ENCODE measurements around the gene CNP.

CNP gene

GRCh38 chr17:41984454-41984853 is 17.9 kb downstream of the CNP start:
- TF ChIP-seq EP300 (IDR thresholded peaks at IDR 0.05; ENCODE audit: borderline replicate concordance): no peak
- TF ChIP-seq, protein P1, sequence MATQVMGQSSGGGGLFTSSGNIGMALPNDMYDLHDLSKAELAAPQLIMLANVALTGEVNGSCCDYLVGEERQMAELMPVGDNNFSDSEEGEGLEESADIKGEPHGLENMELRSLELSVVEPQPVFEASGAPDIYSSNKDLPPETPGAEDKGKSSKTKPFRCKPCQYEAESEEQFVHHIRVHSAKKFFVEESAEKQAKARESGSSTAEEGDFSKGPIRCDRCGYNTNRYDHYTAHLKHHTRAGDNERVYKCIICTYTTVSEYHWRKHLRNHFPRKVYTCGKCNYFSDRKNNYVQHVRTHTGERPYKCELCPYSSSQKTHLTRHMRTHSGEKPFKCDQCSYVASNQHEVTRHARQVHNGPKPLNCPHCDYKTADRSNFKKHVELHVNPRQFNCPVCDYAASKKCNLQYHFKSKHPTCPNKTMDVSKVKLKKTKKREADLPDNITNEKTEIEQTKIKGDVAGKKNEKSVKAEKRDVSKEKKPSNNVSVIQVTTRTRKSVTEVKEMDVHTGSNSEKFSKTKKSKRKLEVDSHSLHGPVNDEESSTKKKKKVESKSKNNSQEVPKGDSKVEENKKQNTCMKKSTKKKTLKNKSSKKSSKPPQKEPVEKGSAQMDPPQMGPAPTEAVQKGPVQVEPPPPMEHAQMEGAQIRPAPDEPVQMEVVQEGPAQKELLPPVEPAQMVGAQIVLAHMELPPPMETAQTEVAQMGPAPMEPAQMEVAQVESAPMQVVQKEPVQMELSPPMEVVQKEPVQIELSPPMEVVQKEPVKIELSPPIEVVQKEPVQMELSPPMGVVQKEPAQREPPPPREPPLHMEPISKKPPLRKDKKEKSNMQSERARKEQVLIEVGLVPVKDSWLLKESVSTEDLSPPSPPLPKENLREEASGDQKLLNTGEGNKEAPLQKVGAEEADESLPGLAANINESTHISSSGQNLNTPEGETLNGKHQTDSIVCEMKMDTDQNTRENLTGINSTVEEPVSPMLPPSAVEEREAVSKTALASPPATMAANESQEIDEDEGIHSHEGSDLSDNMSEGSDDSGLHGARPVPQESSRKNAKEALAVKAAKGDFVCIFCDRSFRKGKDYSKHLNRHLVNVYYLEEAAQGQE (IDR thresholded peaks at IDR 0.05; ENCODE audit: low read depth): no peak
- TF ChIP-seq YY1 (IDR thresholded peaks at IDR 0.05; ENCODE audit: low read depth): no peak
- TF ChIP-seq TAF1 (IDR thresholded peaks at IDR 0.05; ENCODE audit: low read depth): no peak
- no peak for TF ChIP-seq CREB1 (IDR thresholded peaks at IDR 0.05; ENCODE audit: low read depth)
- TF ChIP-seq USF1 (IDR thresholded peaks at IDR 0.05): no peak
- TF ChIP-seq EGR1 (IDR thresholded peaks at IDR 0.05): no peak
- no peak for TF ChIP-seq TEAD4 (IDR thresholded peaks at IDR 0.05)
- TF ChIP-seq ZBTB7A (IDR thresholded peaks at IDR 0.05; ENCODE audit: low read depth): no peak
- TF ChIP-seq RAD21 (IDR thresholded peaks at IDR 0.05; ENCODE audit: low read depth): no peak
- no peak for TF ChIP-seq MAX (IDR thresholded peaks at IDR 0.05)
- TF ChIP-seq FOXM1 (IDR thresholded peaks at IDR 0.05; ENCODE audit: borderline replicate concordance, low read depth): no peak
- TF ChIP-seq CEBPB (IDR thresholded peaks at IDR 0.05): no peak
- no peak for TF ChIP-seq NFIC (IDR thresholded peaks at IDR 0.05)
- TF ChIP-seq TCF12 (IDR thresholded peaks at IDR 0.05; ENCODE audit: low read depth): no peak

- TF ChIP-seq TCF12 (IDR thresholded peaks at IDR 0.05; ENCODE audit: low read depth) (no peak), TAF1 (IDR thresholded peaks at IDR 0.05; ENCODE audit: low read depth) (no peak), FOXM1 (IDR thresholded peaks at IDR 0.05; ENCODE audit: borderline replicate concordance, low read depth) (no peak), EGR1 (IDR thresholded peaks at IDR 0.05) (no peak), ZBTB7A (IDR thresholded peaks at IDR 0.05; ENCODE audit: low read depth) (no peak), USF1 (IDR thresholded peaks at IDR 0.05) (no peak), MAX (IDR thresholded peaks at IDR 0.05) (no peak)
These were observed 19.3 kb downstream of the CNP start for GRCh38 chr17:41985919-41986318.

DNA sequence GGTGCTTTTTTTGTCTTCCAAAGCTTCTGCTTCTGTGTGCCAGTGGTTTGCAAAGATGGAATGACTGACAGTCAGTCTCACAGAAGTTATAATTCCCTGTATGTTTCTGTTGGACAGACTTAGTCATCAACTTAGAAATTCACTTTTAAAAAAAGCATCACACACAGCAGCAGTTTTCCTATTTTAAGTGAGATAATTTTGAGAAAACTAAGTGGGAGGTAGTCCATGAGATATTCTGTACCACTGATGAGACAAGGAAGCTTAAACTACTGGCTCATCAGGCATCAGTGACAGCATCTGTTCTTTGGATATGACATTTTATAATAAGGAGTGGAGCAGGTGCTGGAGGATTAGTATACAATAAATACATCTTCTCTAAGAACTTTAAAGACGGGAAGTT is 20.0 kb downstream of the CNP start:
- TF ChIP-seq EP300 (IDR thresholded peaks at IDR 0.05; ENCODE audit: borderline replicate concordance): no peak

DNA sequence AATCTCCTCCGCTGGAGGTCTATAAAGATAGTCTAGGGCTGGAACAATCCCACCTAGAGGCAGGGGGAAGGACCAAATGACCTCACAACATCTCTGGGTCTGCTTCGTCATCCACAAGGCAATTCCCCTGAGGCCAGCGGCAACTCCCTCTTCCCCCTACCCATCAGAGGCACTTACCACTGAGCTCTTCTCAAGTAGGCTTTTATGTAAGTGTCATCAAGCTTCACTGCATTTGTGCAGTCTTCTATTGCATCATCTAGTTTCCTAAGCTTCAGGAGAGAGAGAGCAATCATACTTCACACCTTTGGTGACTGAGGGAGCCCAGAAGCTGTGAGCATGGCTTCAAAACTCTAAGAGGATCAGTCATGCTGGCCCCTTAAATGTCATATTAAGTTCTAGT is 21.0 kb downstream of the CNP start:
- TF ChIP-seq FOXM1 (IDR thresholded peaks at IDR 0.05; ENCODE audit: borderline replicate concordance, low read depth): no peak
- TF ChIP-seq RAD21 (IDR thresholded peaks at IDR 0.05; ENCODE audit: low read depth): no peak
- no peak for TF ChIP-seq MAX (IDR thresholded peaks at IDR 0.05)
- TF ChIP-seq USF1 (IDR thresholded peaks at IDR 0.05): no peak
- no peak for TF ChIP-seq TAF1 (IDR thresholded peaks at IDR 0.05; ENCODE audit: low read depth)
- TF ChIP-seq EGR1 (IDR thresholded peaks at IDR 0.05): no peak
- TF ChIP-seq EP300 (IDR thresholded peaks at IDR 0.05; ENCODE audit: borderline replicate concordance): no peak
- no peak for TF ChIP-seq TEAD4 (IDR thresholded peaks at IDR 0.05)
- no peak for TF ChIP-seq NFIC (IDR thresholded peaks at IDR 0.05)

DNA sequence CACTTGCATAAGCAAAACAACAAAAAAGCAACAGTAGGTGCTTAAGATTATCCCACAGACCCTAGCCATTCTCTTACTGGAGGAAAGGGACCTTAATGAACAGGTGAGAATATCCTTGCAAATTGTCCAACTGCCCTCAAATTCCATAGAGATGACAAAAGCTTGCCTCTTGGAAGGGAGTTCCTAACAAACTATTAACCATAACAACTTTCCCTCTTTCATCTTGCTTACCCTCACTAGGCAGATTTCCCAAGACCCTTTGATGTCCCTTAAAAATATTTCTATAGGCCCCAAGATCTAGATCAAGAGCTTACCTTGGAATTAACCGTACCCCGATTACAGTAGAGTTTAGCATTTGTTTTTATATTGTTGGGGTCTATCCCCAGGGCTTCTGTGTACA is 21.8 kb downstream of the CNP start:
- TF ChIP-seq EGR1 (IDR thresholded peaks at IDR 0.05) (no peak), TCF12 (IDR thresholded peaks at IDR 0.05; ENCODE audit: low read depth) (no peak), EP300 (IDR thresholded peaks at IDR 0.05; ENCODE audit: borderline replicate concordance) (no peak), RAD21 (IDR thresholded peaks at IDR 0.05; ENCODE audit: low read depth) (no peak), ZBTB7A (IDR thresholded peaks at IDR 0.05; ENCODE audit: low read depth) (no peak), CEBPB (IDR thresholded peaks at IDR 0.05) (no peak), MAX (IDR thresholded peaks at IDR 0.05) (no peak)
- TF ChIP-seq, protein P1 (IDR thresholded peaks at IDR 0.05; ENCODE audit: low read depth): no peak
